Fibroblast of the aortic adventitia (primary cell): ENCODE measurements around the gene NPL. TPM values are rescaled to one million over a fixed set of nuclear protein-coding genes. Genes with fewer than 3 reads are reported as not detected.

ENCODE experiments used
- DNase-seq: peaks from one replicate; pipeline ENCODE4 v3.0.0-alpha.2; 2010; ENCODE audit warnings: low read depth
- H3K4me3 ChIP-seq: 2 replicates; pipeline ENCODE4 v1.5.1; 2011; ENCODE audit warnings: low read depth, mild to moderate bottlenecking, control low read depth, low read length, moderate library complexity
- total RNA-seq: library from RNA; depleted of rRNA; stranded (reverse); fragments of >200 nt; gene quantifications from 2 replicates; pipeline ENCODE4 v1.2.3, GENCODE V29; 2012; ENCODE audit warnings: low replicate concordance
- TF ChIP-seq, protein P1 (sequence below): IDR thresholded peaks from 2 replicates; pipeline ENCODE4 v1.5.1; 2011; ENCODE audit warnings: mild to moderate bottlenecking, low read length, control low read depth, inconsistent platforms; ENCODE audit not compliant: insufficient read depth

NPL gene
- total RNA-seq, 1 donor = 2.3 TPM

GRCh38 chr1:182829285-182829932, 39.8 kb downstream of the NPL start:
- DNase-seq = no peak
- H3K4me3 ChIP-seq = no peak overlapping the region
- TF ChIP-seq, protein P1, sequence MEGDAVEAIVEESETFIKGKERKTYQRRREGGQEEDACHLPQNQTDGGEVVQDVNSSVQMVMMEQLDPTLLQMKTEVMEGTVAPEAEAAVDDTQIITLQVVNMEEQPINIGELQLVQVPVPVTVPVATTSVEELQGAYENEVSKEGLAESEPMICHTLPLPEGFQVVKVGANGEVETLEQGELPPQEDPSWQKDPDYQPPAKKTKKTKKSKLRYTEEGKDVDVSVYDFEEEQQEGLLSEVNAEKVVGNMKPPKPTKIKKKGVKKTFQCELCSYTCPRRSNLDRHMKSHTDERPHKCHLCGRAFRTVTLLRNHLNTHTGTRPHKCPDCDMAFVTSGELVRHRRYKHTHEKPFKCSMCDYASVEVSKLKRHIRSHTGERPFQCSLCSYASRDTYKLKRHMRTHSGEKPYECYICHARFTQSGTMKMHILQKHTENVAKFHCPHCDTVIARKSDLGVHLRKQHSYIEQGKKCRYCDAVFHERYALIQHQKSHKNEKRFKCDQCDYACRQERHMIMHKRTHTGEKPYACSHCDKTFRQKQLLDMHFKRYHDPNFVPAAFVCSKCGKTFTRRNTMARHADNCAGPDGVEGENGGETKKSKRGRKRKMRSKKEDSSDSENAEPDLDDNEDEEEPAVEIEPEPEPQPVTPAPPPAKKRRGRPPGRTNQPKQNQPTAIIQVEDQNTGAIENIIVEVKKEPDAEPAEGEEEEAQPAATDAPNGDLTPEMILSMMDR = no peak

- DNase-seq = peak; percentile 6
- TF ChIP-seq, protein P1 = no peak
- no peak overlapping the region for H3K4me3 ChIP-seq
Measured at GRCh38 chr1:182833271-182833670, 43.7 kb downstream of the NPL start.

- TF ChIP-seq, protein P1 = no peak
- no peak for DNase-seq
- no peak overlapping the region for H3K4me3 ChIP-seq
Measured at GRCh38 chr1:182834326-182834725, 44.8 kb downstream of the NPL start.

DNA sequence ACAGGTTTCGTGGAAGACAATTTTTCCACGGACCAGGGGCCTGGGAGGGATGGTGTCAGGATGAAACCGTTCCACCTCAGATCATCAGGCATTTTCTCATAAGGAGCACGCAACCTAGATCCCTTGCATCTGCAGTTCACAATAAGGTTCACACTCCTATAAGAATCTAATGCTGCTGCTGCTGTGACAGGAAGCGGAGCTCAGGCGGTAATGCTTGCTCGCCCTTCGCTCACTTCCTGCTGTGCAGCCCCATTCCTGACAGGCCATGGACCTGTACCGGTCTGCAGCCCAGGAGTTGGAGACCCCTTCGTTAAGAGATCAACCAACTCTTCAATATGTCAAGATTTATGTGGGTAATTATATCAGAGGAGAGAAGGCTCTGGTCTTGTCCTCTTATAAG, 46.2 kb downstream of the NPL start:
- DNase-seq = no peak
- TF ChIP-seq, protein P1 = no peak
- no peak overlapping the region for H3K4me3 ChIP-seq

DNA sequence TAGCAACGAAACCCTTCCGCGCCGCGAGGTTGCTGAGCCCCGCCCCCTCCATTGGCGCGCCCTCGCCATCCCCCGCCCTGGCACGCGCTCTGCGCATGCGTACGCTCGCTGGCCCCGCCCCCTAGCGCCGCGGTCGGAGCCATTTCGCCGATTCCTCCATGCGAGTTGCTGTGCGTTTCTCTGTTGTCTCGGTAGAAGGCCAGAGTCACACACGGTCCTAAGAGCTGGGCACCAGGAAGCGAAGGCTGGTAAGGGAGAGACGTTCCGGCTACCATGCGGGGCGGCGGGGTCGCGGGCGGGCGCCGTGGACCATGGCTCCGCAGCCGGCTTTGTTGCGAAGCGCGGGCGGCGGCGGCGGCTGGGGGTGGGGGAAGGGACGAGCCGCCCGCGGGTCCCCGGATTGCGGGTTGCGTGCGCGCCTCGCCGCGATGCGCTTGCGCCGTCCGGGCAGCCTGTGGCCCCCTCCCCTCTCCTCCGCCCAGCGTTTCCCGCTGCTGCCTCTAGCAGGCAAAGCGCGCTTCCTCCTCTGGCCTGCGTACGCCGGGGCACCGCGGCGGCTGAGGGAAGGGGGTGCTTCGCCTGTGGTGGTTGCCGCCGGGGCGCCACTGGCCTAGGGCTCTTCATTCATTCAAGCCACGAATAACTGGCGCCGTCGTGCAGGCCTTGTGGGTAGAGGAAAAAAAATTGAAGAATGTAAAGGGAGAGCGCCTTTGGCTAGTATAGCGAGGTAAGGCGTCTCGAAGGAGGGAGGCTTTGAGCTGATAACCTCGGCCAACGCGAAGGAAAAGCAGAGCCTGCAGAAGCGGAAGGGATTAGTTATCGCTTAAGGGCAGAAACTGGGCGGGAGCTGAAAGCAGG, 49.9 kb downstream of the NPL start, which contains the start of gene DHX9:
Gene DHX9, plus strand, starts transcription at position 139 of the 858 bp plus-strand sequence. CDS start 3,220 bp downstream, outside the sequence.
- H3K4me3 ChIP-seq = peak within 1 kb of the TSS; percentile 70
- DNase-seq = peak; percentile 86
- TF ChIP-seq, protein P1 = peak; percentile 30

DNA sequence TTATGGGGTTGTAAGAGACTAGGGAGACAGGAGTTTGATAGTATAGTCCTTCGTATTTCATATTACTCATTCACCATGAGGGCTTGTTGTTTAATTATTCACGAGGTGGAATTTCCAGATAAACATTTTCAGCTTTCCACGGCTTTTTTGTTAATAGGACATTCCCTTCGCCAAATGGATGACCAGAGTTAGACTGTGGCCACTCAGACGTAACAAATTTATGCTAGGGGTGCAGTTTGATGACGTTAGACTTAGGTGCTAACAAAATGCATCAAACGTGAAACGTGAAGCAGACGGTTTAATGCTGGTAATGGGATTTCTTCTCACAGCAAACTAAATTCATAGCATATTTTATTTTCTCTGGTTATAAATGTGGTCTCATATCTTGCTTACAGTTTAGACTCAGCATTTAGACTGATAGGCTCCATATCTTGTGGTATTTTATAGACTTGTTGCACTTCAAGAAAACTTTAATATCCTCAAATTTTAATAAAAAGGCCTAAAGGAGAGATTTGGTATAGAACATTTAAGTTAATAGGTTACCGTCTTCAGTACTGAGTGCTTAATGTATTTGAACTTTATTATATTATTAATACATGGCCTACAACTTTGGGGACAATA, 51.9 kb downstream of the NPL start:
- TF ChIP-seq, protein P1 = no peak
- peak overlapping the region; percentile 70 for H3K4me3 ChIP-seq
- peak; percentile 16 for DNase-seq
